Keratinocyte (primary cell): ENCODE data around the gene SETDB1.

Experiments used
- CTCF ChIP-seq, 3 experiments: IDR thresholded peaks in 1 of 3; conservative IDR thresholded peaks in 1 of 3; optimal IDR thresholded peaks in 1 of 3; 2 replicates in 2 of 3; 3 replicates in 1 of 3; pipeline versions ENCODE3 to v1.5.1; 2011; ENCODE audit warnings: low read length in 3 of 3, mild to moderate bottlenecking in 3 of 3, moderate library complexity in 2 of 3, control low read depth in 1 of 3, inconsistent platforms in 1 of 3; ENCODE audit not compliant: insufficient read depth in 2 of 3; ENCODE audit errors: extremely low read depth in 1 of 3
- EZH2 ChIP-seq: IDR thresholded peaks from one replicate; pipeline ENCODE4 v1.6.1; 2012; ENCODE audit warnings: inconsistent platforms, mild to moderate bottlenecking, low read length, moderate library complexity

DNA sequence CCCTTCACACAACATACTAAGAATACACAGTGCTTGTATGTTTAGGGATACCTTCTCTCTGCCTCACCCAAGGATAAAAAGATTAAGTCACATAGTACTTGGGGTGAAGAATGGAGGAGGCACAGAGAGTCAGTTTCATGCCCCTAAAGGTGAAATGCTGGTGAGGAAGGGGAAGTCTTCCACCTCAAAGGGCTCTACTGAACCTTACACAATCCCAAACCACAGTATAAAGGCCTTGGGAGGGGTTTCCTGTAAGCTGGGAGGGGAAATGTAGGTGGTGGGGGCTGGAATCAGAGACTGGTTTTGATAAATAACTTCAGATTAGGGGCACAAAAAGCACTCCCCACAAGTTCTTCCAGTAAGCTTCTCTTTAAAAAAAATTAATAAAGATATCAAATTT is 77.0 kb downstream of the SETDB1 start:
- no peak for TF ChIP-seq CTCF (optimal IDR thresholded peaks at IDR 0.05 in 1 of 3, IDR thresholded peaks at IDR 0.05 in 1 of 3, conservative IDR thresholded peaks at IDR 0.05 in 1 of 3; ENCODE audit: extremely low read depth in 1 of 3, insufficient read depth in 2 of 3, low read length in 3 of 3)
- TF ChIP-seq EZH2, result no peak
